ENCODE results near the gene PDE8A.
"Not testable (repeated sequence)": the region's sequence is repeated elsewhere in the genome, so short reads cannot be mapped to it uniquely, and the experiment has no call there.

Gene PDE8A

GRCh38 chr15:85139391-85139790, 157.7 kb downstream of the PDE8A start:
- no peak for DNase-seq

GRCh38 chr15:85141726-85142125, 160.1 kb downstream of the PDE8A start:
- no peak for DNase-seq

DNA sequence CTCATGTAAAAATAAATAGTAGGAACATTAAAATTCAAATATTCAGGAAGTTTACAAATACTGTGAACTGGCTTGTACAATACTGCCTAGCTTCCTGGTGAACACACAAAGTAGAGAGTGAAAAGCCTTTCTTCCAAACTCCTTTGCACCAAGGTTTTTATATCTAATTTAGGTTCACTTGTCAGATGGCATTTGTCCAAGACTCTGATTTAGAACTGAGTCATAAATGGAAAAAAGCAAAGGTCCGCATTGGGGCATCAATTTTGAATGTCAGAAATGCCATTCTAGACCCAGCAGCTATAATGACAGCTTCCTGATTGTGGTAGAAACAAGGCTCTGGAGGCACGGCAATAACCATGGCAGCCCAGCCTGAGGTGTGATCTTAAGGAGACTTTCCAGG, 160.7 kb downstream of the PDE8A start:
- DNase-seq = no peak

DNA sequence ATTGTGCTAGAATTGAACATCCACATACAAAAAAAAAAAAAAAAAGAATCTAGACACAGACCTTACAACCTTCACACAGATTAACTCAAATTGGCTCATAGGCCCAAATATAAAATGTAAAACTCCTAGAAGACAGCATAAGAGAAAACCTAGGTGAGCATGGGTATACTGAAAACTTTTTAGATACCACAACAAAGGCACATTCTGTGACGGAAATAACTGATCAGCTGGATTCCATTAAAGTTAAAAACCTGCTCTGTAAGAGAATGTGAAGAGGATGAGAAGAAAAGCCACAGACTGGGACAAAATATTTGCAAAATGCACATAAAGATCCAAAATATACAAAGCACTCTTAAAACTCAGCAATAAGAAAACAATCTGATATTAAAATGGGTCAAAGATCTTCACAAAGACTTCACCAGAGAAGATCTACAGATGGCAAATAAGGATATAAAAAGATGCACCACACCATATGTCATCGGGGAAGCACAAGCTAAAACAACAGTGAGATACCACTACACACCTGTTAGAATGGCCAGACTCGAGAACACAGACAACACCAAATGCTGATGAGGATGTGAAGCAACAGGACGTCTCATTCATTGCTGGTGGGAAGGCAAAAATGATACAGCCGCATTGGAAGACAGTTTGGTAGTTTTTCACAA, 167.9 kb downstream of the PDE8A start:
- no peak for DNase-seq

- no peak for DNase-seq
These were observed 168.4 kb downstream of the PDE8A start for GRCh38 chr15:85150130-85150480.

- no peak for DNase-seq
These were observed 169.5 kb downstream of the PDE8A start for GRCh38 chr15:85151145-85151544.

- DNase-seq = no peak
These were observed 170.2 kb downstream of the PDE8A start for GRCh38 chr15:85151861-85152260.

DNA sequence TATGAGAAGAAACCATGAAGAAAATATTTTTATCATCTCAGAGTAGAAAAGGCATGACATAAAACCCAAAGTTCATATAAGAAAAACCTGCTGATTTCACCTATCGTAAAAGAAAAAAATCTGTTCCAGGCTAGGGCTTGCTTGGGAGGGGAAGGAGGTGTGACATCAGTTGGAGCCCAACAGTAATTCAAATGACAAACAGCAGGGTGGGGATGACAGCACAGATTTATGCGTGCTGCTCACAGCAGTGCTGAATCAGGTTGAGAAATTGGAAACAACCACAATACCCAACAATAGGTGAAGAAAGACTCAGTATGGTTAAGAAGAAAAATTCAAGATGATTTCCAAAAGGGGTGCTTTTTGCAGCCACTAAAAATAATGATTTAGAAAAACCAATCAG, 172.4 kb downstream of the PDE8A start:
- DNase-seq = no peak

- DNase-seq = no peak
These were observed 173.7 kb downstream of the PDE8A start for GRCh38 chr15:85155360-85155759.

DNA sequence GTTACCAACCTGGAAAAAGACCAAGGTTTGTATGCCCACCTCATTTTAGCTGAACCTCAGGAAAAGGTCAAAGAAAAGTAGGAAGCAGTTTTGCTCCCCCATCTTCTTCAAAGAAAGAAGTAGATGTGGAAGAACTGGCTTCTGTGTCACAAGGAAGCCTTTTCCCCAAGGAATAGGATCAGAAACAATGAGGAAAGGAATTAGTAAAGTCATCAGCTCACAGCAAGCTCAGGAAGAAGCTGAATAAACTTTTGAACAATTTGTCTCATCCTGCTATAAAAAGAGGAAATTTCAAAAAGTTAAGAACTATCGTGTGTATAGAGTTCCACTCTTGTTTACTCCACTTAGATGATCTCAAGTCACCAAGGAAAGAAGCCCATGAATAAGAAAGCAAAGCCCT, 174.2 kb downstream of the PDE8A start:
- no peak for DNase-seq

GRCh38 chr15:85157344-85157743, 175.7 kb downstream of the PDE8A start:
- DNase-seq = no peak

DNA sequence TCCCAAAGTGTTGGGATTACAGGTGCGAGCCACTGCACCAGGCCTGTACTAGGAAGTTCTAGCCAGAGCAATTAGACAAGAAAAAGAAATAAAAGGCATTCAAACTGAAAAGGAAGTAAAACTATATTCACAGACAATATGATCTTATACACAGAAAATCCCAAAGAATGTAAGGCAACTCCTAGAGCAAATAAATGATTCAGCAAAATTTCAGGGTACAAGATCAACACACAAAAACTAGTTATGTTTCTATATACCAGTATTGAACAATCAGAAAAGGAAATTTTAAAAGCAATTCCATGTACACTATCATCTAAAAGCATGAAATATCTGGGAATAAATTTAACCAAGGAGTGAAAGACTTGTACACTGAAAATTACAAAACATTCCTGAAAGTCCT, 180.6 kb downstream of the PDE8A start:
- DNase-seq = no peak

DNA sequence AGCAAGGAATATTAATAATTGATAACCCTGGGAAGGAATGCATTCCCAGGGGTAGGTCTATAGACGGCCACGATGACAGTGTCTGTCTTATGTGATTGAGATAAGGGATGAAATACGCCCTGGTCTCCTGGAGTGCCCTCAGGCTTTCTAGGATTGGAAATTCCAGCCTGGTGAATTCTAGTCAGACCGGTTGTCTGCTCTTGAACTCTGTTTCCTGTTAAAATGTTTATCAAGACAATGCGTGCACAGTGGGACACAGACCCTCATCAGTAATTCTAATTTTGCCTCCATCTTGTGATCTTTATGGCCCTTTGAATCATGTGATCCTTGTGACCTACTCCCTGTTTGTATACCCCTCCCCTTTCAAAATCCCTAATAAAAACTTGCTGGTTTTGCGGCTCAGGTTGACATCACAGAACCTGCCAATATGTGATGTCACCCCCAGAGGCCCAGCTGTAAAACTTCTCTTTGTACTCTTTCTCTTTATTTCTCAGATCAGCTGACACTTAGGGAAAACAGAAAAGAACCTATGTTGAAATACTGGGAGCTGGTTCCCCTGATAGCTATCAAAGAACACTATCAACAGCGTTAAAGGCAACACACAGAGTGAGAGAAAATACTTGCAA, 183.3 kb downstream of the PDE8A start:
- DNase-seq = no peak

DNA sequence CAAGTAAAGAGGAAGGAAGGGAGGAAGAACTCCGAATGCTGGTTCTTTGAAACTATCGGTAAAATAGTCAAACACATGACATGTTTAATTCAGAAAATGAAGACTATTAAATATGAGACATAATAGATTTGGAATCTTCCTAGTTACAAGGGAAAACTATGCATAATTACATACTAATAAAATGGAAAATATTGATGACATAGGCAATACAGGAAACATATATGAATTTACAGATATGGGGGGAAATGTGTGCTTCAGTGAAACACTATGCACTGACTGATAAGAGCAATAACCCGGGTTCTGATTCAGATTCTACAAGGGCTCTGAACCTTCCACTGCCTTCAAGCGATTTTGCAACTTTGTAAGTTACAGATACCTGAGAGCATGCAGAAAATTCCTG, 185.9 kb downstream of the PDE8A start:
- DNase-seq = no peak

- DNase-seq = peak; percentile 54
These were observed 187.1 kb downstream of the PDE8A start for GRCh38 chr15:85168642-85169173.

GRCh38 chr15:85171736-85172135, 190.1 kb downstream of the PDE8A start:
- DNase-seq = no peak

DNA sequence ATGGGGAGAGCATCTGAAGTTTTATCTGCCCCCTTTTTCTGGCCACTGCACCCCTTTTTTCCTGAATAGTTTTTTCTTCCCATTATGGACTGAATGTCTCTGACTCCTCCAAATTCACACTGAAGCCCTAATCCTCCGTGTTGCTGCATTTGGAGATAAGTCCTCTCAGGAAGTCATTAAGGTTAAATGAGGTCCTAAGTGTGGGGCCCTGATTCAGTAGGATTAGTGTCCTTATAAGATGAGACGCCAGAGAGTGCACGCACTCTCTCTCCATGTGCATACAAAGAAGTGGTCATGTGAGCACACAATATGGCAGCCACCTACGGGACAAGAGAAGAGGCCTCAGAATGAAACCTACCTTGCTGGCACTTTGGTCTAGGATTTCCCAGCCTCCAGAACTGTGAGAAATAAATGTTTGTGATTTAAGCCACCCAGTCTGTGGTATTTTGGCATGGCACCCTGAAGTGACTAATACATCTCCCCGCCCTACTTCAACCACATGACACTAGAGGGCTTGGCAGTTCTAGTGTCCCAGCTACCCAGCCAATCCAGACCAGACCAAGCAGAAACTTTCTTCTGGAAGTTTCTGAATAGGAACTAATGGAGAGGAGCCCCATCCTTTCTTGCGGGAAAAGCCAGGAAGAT, 191.3 kb downstream of the PDE8A start:
- no peak for DNase-seq

DNA sequence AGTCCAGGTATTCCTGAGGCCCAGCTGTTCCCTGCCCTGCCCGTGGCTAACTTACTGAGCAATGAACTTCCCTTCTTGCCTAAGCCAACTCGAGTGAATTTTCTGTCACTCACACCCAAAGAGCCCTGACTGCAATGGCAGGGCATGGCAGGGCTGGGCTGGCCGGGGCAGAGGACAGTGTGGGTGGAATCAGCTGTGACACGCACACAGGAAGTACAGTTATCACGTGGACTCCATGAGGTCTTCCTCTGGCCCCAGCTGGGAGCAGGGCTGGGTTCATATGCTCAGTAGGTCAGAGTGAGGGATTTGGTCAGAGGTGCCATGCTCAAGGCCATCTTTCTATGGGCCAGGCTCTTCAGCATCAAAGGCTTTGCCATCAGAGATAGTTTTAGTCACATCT, 192.0 kb downstream of the PDE8A start:
- not testable (repeated sequence) for DNase-seq

DNA sequence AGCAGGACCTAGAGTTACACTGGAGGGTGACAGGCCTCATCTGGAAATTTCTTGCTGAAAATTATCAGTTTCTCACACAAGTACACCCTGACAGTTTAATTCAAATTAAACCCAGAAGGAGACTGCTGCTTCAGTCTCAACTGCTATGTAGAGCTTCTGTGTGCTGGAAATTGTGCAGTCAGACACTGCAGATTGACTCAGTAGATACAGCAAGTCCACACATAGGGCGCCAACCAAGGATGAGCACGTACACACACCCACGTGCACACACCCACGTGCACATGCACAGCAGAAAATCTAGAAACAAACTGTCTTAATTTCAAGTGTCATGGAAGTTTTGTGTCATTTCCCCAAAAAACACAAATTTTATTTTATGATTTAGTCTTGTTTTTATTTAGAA, 192.9 kb downstream of the PDE8A start:
- DNase-seq = no peak

GRCh38 chr15:85177042-85177515, 195.4 kb downstream of the PDE8A start:
- not testable (repeated sequence) for DNase-seq

GRCh38 chr15:85178308-85178707, 196.7 kb downstream of the PDE8A start:
- no peak for DNase-seq

DNA sequence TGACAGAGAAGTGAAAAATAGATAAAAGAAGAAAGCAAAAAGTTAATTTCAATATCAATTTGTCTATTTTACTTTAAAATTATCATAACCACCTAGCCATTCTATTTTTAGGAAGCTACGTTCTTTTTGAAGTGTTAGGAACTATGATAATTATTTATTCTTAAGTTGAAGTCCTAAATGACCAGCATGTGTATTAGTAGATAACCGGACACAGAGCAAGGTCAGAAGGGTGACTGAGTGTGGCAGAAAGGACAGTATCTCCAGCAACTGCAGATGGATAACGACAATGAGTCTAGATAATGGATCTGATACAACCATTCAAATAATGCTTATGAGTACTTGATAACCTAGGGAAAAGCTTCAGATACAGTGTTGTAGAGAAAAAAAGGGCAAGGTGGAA, 198.0 kb downstream of the PDE8A start:
- no peak for DNase-seq

DNA sequence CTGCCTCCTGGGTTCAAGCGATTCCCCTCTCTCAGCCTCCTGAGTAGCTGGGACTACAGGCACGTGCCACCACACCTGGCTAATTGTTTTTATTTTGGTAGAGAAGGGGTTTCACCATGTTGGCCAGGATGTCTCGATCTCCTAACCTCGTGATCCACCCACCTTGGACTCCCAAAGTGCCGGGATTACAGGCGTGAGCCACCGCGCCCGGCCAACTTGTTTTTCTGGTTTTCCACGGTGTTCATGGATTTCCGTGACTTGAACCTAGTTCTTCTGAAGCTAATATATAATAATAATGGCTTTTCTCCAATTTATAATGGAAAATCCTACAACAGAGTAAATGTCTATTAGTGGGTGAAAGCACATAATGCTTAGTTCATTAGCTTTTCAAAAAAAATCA, 203.7 kb downstream of the PDE8A start:
- DNase-seq = not testable (repeated sequence)

- not testable (repeated sequence) for DNase-seq
These were observed 206.5 kb downstream of the PDE8A start for GRCh38 chr15:85188171-85188577.
